Heart left ventricle (tissue), 13 donors: ENCODE results near the gene MRPL23.

Experiments used
- CTCF ChIP-seq, 12 donors: fragments of 200-600 bp; sonication (generic) in 4 of 12; IDR thresholded peaks; one replicate each; pipeline versions ENCODE4 v1.5.0 to v1.8.0; 2018 to 2022; ENCODE audit warnings: antibody characterized with exemption in 12 of 12, mild to moderate bottlenecking in 5 of 12
- POLR2A ChIP-seq, 2 donors: fragments of 450-650 bp; IDR thresholded peaks; one replicate each; pipeline ENCODE4 v1.6.1; 2017; ENCODE audit warnings: antibody characterized with exemption in 2 of 2, mild to moderate bottlenecking in 2 of 2, moderate library complexity in 2 of 2
- donor health status: ischemic (EF 13 %, LVEDD 7.1; RV severe dilation, severe dysfunction).
- donor health status: DM: no; HTN: yes; CAD: no.
- donor health status: DM: no; HTN: no; CAD: no.
- donor health status: ischemic (EF 25% LVEDD 6.9; RV normal size, moderate dysfunction).
- donor health status: ischemic (EF 25% LVEDD 5.7; RV mildly dilated, moderate dysfunction).
- donor health status: ischemic (EF 35%, LVEDD 5.7; RV mildly dilated, moderate dysfunction).
- donor health status: nonischemic (EF 11% LVEDD 7.7; RV severe dilation, severe dysfunction).
- donor health status: DM: yes; HTN: yes; CAD: no.
- donor health status: PGD.
- donor health status: ischemic (EF 29% LVEDD 5.4; RV normal size, mild dysfunction).
- donor health status: nonischemic (EF 23%, LVEDD 6.1; RV moderate dilation, normal function).

DNA sequence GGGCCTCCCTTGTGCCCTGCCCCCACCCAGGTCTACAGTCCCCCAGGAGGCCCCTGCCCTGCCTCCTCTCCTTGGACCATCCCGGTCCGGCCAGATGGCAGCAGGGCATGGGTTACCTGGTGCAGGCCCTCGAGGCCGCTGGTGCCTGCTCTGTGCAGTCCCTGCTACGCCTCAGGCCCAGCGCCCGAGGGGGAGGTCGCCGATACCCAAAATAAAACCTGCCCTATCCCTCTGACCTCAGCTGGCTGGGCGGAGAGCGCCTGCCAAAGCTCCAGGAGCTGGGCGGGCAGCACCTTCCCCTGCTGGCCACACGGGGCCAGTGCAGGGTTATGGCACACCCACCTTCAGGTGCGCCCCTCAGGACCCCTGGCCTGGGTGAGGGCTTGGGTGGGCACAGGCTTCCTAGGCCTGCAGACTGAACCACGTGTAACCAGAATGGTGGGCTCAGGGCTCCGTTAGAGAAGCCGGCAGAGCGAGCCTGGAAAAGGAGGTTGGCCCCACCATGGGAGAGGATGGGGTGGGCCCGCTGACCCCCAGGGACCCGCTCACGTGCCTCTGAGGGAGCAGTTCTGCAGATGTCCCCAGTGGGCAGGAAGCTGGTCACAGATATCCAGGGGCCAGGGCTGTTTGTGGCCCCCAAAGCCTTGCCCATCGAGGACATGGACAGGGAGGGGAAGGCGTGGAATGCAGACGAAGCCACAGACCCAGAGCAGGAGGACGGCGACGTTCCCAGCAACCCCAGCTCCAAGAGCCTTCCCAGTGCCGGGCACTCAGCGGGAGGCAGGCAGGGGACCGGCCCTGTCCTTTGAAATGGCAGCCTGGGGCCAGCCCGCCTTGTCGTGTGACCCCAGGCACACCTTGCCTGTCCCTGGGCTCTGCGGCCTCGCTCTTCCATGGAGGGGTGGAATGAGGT, 29.4 kb upstream of the MRPL23 start:
- TF ChIP-seq CTCF (IDR thresholded peaks at IDR 0.05) (peak; percentile 51 to 78 (median 64)), POLR2A (IDR thresholded peaks at IDR 0.05) (no peak)
